Activated effector memory CD4-positive, alpha-beta T cell treated with Interleukin-2 at 50 U/mL for 16 hours (primary cell): Measurements from ENCODE around the gene MBOAT7.
A peak's percentile ranks its signal among the peaks of the same experiment; 100 is the strongest.

ENCODE experiments used
- DNase-seq: peaks from one replicate; pipeline ENCODE4 v3.0.0-alpha.2; 2020

Gene MBOAT7

GRCh38 chr19:54137699-54138488 lies 51.5 kb downstream of the MBOAT7 start, which contains the start of gene CNOT3:
CNOT3 (plus strand) TSS chr19:54137762; CDS start chr19:54142979, 5,217 bp downstream.
- no peak for DNase-seq

GRCh38 chr19:54136864-54137698 lies 52.3 kb downstream of the MBOAT7 start:
- peak; percentile 99 for DNase-seq

- DNase-seq = no peak
Measured at GRCh38 chr19:54136086-54136863, 53.1 kb downstream of the MBOAT7 start.

GRCh38 chr19:54133957-54134590 lies 55.3 kb downstream of the MBOAT7 start:
- no peak for DNase-seq

GRCh38 chr19:54133312-54133956 lies 55.9 kb downstream of the MBOAT7 start:
- DNase-seq = no peak

GRCh38 chr19:54129617-54129996 lies 59.8 kb downstream of the MBOAT7 start:
- no peak for DNase-seq

GRCh38 chr19:54128796-54129616 lies 60.4 kb downstream of the MBOAT7 start:
- DNase-seq = no peak

- no peak for DNase-seq
Measured at GRCh38 chr19:54128441-54128725, 61.0 kb downstream of the MBOAT7 start.

GRCh38 chr19:54127688-54128440 lies 61.5 kb downstream of the MBOAT7 start:
- no peak for DNase-seq

GRCh38 chr19:54125713-54126112 lies 63.7 kb downstream of the MBOAT7 start:
- no peak for DNase-seq

GRCh38 chr19:54124393-54124792 lies 65.0 kb downstream of the MBOAT7 start:
- no peak for DNase-seq

- no peak for DNase-seq
Measured at GRCh38 chr19:54123682-54124081, 65.7 kb downstream of the MBOAT7 start.
